ENCODE measurements around the gene EFCAB9.

Gene EFCAB9

GRCh38 chr5:172173564-172174153, 20.3 kb upstream of the EFCAB9 start:
- DNase-seq (ENCODE audit: insufficient read length, low spot score), result no peak
- TF ChIP-seq POLR2A (IDR thresholded peaks at IDR 0.05; ENCODE audit: low read depth, low read length) (peak; percentile 16; the same call in 1 of the 2 replicates), SPI1 (IDR thresholded peaks at IDR 0.05; ENCODE audit: low read depth, low read length) (no peak)
- FAIRE-seq, result peak; percentile 90

- FAIRE-seq (peak; percentile 97), DNase-seq (ENCODE audit: insufficient read length, low spot score) (peak; percentile 70)
- TF ChIP-seq POLR2A (IDR thresholded peaks at IDR 0.05; ENCODE audit: low read depth, low read length) (peak; percentile 60), PAX5 (IDR thresholded peaks at IDR 0.05; ENCODE audit: insufficient read depth, low read length, severe bottlenecking) (no peak), TAF1 (IDR thresholded peaks at IDR 0.05; ENCODE audit: low read depth, low read length) (peak; percentile 43; the same call in 1 of the 2 replicates), POLR2AphosphoS5 (IDR thresholded peaks at IDR 0.05; ENCODE audit: low read depth, low read length) (peak; percentile 61; the same call in 1 of the 2 replicates), SPI1 (IDR thresholded peaks at IDR 0.05; ENCODE audit: low read depth, low read length) (peak; percentile 71), POU2F2 (IDR thresholded peaks at IDR 0.05; ENCODE audit: low read depth, low read length) (no peak)
Measured at GRCh38 chr5:172175263-172175719, 18.7 kb upstream of the EFCAB9 start.

DNA sequence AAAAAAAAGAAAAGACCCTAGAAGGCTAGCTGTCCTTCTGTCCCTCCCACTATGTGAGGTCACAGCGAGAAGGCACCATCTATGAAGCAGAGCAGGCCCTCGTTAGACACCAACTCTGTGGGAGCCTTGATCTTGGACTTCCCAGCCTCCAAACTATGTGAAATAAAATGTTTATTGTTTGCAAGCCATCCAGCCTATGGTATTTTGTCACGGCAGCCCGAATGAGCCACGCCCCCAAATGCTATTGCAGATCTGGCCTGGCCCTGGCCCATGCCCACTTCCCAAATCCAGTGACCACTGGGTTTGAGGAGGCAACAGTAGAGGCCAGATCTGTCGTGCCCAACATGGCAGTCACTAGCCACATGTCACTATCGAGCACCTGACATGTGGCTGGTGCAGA, 16.8 kb upstream of the EFCAB9 start:
- DNase-seq (ENCODE audit: insufficient read length, low spot score), result no peak
- TF ChIP-seq POLR2A (IDR thresholded peaks at IDR 0.05; ENCODE audit: low read depth, low read length) (no peak), SPI1 (IDR thresholded peaks at IDR 0.05; ENCODE audit: low read depth, low read length) (no peak), PAX5 (IDR thresholded peaks at IDR 0.05; ENCODE audit: insufficient read depth, low read length, severe bottlenecking) (no peak), POU2F2 (IDR thresholded peaks at IDR 0.05; ENCODE audit: low read depth, low read length) (no peak), TAF1 (IDR thresholded peaks at IDR 0.05; ENCODE audit: low read depth, low read length) (no peak), POLR2AphosphoS5 (IDR thresholded peaks at IDR 0.05; ENCODE audit: low read depth, low read length) (no peak)
- no peak for FAIRE-seq

- DNase-seq (ENCODE audit: insufficient read length, low spot score) (no peak), FAIRE-seq (peak; percentile 38)
- no peak for TF ChIP-seq POU2F2 (IDR thresholded peaks at IDR 0.05; ENCODE audit: low read depth, low read length)
- no peak for TF ChIP-seq TAF1 (IDR thresholded peaks at IDR 0.05; ENCODE audit: low read depth, low read length)
- no peak for TF ChIP-seq PAX5 (IDR thresholded peaks at IDR 0.05; ENCODE audit: insufficient read depth, low read length, severe bottlenecking)
- TF ChIP-seq POLR2AphosphoS5 (IDR thresholded peaks at IDR 0.05; ENCODE audit: low read depth, low read length), result peak; percentile 17; the same call in 1 of the 2 replicates
- TF ChIP-seq POLR2A (IDR thresholded peaks at IDR 0.05; ENCODE audit: low read depth, low read length), result no peak
Measured at GRCh38 chr5:172178301-172178987, 15.5 kb upstream of the EFCAB9 start.

DNA sequence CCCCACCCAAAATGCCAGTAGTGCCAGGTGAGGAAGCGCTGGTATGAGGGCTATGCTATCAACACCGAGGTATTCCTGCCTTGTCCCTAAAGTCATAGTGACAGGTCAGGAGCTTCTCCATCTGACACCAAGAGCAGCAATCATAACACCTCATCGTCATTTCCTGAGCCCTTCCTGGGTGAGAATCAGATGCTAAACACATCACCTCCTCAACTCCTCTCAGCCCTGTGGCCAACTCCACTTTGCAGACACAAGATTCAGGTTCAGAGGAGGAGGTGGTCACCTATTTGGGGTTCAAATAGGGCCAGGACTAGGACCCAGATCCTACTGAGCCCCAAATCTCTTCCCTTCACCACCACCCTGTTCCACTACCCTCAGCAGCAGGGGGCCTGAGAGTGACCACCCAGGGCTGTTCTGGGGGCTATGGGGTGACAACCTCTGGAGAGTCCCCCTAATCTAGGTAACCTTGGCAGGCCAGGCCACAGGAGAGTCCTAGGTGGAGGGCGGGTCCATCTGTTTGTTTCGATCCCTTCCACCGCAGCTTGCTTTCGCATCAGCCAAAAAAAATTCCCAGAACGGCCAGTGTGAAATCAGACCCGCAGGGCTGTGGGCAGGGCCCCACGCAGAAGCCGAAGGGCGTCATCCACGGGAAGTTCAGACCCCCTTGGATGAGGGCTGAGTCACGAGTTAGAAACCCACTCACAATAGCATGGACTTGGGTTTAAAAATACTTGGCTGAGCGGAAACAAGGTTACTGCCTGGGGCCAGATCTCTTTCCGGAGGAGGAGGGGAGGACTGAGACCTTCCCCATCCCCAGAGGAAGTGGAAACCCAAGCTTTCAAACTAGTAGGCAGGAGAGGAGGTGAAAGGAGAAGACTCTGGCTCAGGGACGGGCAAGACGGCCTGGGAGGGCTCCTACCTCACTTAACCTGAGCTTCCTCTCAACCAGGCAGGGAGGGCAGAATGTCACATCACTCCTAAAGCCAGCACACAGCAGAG, 14.7 kb upstream of the EFCAB9 start:
- DNase-seq (ENCODE audit: insufficient read length, low spot score) (peak; percentile 51), FAIRE-seq (peak; percentile 94)
- TF ChIP-seq PAX5 (IDR thresholded peaks at IDR 0.05; ENCODE audit: insufficient read depth, low read length, severe bottlenecking), result no peak
- TF ChIP-seq TAF1 (IDR thresholded peaks at IDR 0.05; ENCODE audit: low read depth, low read length), result peak; percentile 50; the same call in 1 of the 2 replicates
- TF ChIP-seq SPI1 (IDR thresholded peaks at IDR 0.05; ENCODE audit: low read depth, low read length), result peak; percentile 84
- TF ChIP-seq POLR2AphosphoS5 (IDR thresholded peaks at IDR 0.05; ENCODE audit: low read depth, low read length), result peak; percentile 65; the same call in 1 of the 2 replicates
- peak; percentile 27; the same call in 1 of the 2 replicates for TF ChIP-seq POU2F2 (IDR thresholded peaks at IDR 0.05; ENCODE audit: low read depth, low read length)
- peak; percentile 82 for TF ChIP-seq POLR2A (IDR thresholded peaks at IDR 0.05; ENCODE audit: low read depth, low read length)

- peak; percentile 9 for FAIRE-seq
- TF ChIP-seq POU2F2 (IDR thresholded peaks at IDR 0.05; ENCODE audit: low read depth, low read length) (no peak), POLR2A (IDR thresholded peaks at IDR 0.05; ENCODE audit: low read depth, low read length) (0 out of 2 replicates have a peak, but pooled peaks have one; percentile 30)
Measured at GRCh38 chr5:172180936-172181335, 13.0 kb upstream of the EFCAB9 start.

GRCh38 chr5:172182291-172182690, 11.7 kb upstream of the EFCAB9 start:
- DNase-seq (ENCODE audit: insufficient read length, low spot score) (no peak), FAIRE-seq (no peak)

More at GRCh38 chr5:172180936-172181335, 13.0 kb upstream of the EFCAB9 start:
- no peak for DNase-seq (ENCODE audit: insufficient read length, low spot score)

GRCh38 chr5:172183881-172184280, 10.1 kb upstream of the EFCAB9 start:
- TF ChIP-seq POLR2AphosphoS5 (IDR thresholded peaks at IDR 0.05; ENCODE audit: low read depth, low read length), result no peak
- DNase-seq (ENCODE audit: insufficient read length, low spot score), result no peak
- no peak for FAIRE-seq

More at GRCh38 chr5:172182291-172182690, 11.7 kb upstream of the EFCAB9 start:
- no peak for TF ChIP-seq SPI1 (IDR thresholded peaks at IDR 0.05; ENCODE audit: low read depth, low read length)
- no peak for TF ChIP-seq TAF1 (IDR thresholded peaks at IDR 0.05; ENCODE audit: low read depth, low read length)
- TF ChIP-seq PAX5 (IDR thresholded peaks at IDR 0.05; ENCODE audit: insufficient read depth, low read length, severe bottlenecking), result no peak
- no peak for TF ChIP-seq POU2F2 (IDR thresholded peaks at IDR 0.05; ENCODE audit: low read depth, low read length)
- no peak for TF ChIP-seq POLR2A (IDR thresholded peaks at IDR 0.05; ENCODE audit: low read depth, low read length)
- no peak for TF ChIP-seq POLR2AphosphoS5 (IDR thresholded peaks at IDR 0.05; ENCODE audit: low read depth, low read length)

- TF ChIP-seq POLR2A (IDR thresholded peaks at IDR 0.05; ENCODE audit: low read depth, low read length), result 0 out of 2 replicates have a peak, but pooled peaks have one; percentile 41
- no peak for TF ChIP-seq PAX5 (IDR thresholded peaks at IDR 0.05; ENCODE audit: insufficient read depth, low read length, severe bottlenecking)
- DNase-seq (ENCODE audit: insufficient read length, low spot score) (no peak), FAIRE-seq (no peak)
Measured at GRCh38 chr5:172185096-172185461, 8.9 kb upstream of the EFCAB9 start.
